HPDE6-E6E7 (cell line): ENCODE results near the gene FASTKD3.

Experiments used
- DNase-seq: peaks from one replicate; pipeline ENCODE4 v3.0.0; 2011; ENCODE audit warnings: missing footprints; ENCODE audit errors: extremely low spot score

FASTKD3 gene

GRCh38 chr5:7881091-7881490 is 12.3 kb upstream of the FASTKD3 start:
- DNase-seq: no peak

DNA sequence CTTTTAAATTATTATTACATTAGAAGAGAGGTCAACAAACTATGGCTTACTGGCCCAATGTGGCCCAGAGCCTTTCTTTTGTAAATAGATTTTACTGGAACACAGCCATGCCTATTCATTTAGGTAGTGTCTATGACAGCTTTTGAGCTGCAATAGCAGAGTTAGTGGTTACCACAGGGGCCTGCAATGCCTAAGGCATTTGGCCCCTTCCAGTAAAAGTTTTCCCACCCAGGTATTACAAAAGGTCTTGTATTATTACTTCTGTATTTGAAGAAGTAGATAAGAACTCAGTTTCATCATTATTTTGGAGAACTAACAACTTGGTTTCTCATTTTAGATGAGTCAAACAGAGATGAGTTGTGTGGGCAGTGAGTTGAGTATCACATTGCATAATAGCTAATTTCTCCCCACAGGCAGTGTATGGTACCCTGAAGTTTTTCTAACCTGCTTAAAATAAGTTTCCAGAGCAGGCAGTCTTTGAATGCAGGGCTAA is 9.6 kb upstream of the FASTKD3 start:
- DNase-seq: no peak

DNA sequence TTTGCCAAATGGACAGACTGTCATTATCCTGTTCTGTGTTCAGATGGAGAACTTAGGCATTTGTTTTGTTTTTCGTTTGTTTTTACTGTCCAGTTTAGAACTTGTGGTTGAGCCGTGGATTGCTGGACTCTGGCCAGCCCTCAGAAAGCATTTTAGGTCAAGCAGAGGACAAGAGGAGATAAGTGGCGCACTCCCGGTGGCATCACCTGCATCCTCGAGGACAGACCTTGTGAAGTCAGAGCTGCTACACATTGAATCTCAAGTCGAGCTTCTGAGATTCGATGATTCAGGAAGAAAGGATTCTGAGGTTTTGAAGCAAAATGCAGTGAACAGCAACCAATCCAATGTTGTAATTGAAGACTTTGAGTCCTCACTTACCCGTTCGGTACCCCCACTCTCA is 9.0 kb upstream of the FASTKD3 start:
- DNase-seq: no peak

DNA sequence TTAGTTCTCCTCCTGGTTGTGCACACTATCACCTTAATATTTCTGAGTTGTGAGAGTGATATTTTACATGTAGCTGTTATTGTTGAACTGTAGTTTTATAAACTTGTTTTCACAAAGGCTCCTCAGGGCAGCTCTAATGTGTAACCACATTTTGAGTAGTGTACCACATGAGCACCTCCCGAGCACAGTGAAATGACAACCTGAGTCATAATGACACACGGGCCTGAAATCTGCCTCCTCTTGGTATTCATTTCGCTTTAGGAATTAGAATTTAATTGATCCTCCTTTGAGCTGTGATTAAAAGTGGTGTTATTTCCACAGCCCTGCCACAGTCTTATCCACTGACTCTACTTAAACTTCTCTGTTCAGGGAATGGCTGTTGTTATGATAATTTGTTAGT is 8.0 kb upstream of the FASTKD3 start:
- peak; percentile 16 for DNase-seq

DNA sequence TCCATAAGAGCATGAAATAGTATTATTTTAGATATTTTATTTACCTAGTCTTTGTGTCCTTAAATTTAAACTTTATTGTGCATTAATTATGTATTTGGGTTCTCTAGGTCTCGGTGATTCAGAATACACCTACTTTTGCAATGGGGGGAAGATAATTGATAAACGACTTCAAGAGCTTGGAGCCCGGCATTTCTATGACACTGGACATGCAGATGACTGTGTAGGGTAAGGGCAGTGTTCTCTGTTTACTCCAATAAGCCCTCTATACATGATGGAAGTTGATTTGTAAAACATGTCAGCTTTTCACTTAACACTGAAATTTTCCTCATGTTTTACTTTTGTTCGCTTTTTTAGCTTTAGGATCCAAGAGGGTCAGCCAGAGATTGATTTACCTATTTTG is 6.3 kb upstream of the FASTKD3 start:
- no peak for DNase-seq

- no peak for DNase-seq
Measured at GRCh38 chr5:7874639-7875038, 5.8 kb upstream of the FASTKD3 start.

GRCh38 chr5:7873216-7873615 is 4.4 kb upstream of the FASTKD3 start:
- DNase-seq: no peak

GRCh38 chr5:7872517-7873130 is 3.8 kb upstream of the FASTKD3 start:
- no peak for DNase-seq

- DNase-seq: no peak
Measured at GRCh38 chr5:7871653-7872052, 2.8 kb upstream of the FASTKD3 start.

GRCh38 chr5:7869474-7870136 is 774 bp upstream of the FASTKD3 start:
- no peak for DNase-seq

DNA sequence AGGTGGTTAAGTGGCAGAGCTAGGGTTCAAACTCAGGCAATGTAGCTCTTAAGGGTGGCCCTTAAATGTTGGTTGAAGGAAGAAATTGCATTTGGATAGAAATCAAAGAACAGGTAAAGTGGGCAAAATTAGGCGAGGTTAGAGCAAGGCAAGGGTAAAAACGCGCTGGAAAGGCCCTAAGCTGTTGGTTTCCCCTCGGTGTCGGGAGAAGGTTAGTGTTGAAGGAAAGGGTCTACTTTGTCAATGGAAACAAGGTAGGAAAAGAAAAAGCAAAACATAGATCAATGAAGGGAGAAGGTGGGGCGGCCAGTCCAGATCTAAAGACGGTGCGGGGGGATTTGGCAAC is 431 bp downstream of the FASTKD3 start:
- no peak for DNase-seq

DNA sequence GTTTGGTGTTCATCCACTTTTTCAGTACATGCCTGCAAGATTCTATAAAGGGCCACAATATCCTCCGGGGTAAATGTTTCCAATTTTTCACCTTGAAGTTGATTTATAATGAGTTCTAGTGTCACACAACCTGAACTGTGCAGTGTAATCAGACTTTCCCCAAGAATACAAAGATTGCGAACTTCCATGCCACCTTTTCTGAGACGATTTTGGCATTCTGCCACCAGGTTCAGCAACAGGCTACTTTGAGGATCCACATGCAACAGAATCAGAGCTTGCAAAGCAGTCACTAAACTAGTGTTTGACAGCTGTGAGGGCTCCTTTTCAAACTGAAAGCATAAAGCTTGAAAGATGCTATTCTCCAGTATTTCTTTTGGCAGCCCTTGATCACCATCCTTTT is 1.6 kb downstream of the FASTKD3 start:
- DNase-seq: no peak

GRCh38 chr5:7866196-7866595 is 2.6 kb downstream of the FASTKD3 start:
- no peak for DNase-seq

DNA sequence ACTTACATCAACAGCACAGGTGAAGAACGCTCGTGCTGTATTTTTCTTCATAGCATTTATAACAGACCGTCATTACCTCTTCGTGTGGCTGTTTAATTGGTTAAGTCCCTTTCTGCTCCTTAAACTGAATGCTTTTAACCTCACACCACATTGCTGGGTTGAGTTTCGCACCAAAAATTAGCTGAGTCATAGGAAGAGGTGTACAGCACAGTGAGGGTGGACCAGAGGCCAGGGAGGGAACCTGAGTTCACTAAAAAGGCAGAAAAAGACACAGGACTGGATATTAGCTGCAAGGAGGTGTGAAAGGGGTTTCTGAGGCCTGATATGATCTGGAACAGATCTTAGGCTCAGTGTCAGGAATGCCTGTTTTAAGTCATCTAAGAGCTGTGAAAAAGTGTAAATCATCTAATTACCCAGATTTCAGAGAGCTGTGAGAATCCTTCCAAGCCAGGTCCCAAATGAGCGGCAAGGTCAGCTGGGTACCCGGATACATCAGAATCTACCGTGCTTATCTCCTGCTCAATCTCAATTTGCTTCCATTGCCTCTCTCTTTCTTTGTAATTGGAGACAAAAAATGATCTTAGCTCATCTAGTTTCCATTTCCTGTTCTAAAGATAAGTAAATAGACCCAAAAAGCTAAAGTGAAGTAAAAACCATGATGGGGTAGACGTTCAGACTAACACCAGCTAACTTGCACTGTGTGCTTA is 10.8 kb downstream of the FASTKD3 start:
- DNase-seq: no peak

GRCh38 chr5:7857361-7857760 is 11.5 kb downstream of the FASTKD3 start:
- no peak for DNase-seq

DNA sequence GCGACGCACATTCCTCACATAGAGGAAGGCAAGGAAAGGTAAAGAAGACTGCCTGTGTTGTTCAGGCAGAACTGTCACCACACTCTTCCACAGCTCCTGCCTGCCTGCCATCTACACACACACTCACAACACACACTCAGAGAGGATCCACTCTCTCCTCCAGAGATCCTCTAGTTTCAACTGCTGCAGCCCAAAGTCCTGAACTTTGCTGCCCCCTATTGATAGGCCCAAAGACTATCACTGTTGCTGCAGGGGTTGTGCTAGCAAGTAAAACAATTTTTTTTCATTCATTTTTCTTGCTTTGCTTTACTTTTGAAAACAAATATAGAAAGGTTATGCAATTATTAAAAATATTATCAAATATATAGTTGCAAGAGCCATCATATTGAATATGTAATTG is 12.0 kb downstream of the FASTKD3 start:
- DNase-seq: no peak

GRCh38 chr5:7855611-7856010 is 13.2 kb downstream of the FASTKD3 start:
- no peak for DNase-seq

DNA sequence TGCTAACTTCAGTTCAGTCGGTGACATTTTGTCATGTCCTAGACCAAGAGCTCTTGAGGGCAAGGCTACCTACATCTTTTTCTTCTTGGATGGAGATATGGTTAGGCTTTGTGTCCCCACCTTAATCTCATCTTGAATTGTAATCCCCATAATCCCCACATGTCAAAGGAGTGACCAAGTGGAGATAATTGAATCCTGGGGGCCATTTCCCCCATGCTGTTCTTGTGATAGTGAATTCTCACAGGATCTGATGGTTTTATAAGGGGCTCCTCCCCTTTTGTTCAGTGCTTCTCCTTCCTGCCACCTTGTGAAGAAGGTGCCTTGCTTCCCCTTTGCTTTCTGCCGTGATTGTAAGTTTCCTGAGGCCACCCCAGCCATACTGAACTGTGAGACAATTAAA is 15.8 kb downstream of the FASTKD3 start:
- DNase-seq: no peak

DNA sequence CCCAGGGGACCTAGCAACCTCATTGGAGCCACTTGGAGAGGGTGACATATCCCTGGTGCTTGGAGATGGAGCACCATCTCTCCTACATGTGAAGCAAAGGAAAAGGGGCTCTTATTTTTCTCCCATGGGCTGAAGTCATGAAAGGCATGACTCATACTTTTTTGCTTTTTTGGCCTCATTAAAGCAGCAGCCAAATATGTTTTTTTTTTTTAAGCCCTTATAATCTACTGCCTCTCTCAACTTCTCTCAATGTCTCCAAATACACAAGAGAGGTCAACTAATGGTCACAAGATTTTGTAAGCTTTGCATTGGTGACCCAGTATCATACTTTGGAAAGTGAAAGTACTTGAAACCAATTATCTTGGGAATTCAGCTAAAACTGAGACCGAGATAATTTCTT is 16.3 kb downstream of the FASTKD3 start:
- no peak for DNase-seq

DNA sequence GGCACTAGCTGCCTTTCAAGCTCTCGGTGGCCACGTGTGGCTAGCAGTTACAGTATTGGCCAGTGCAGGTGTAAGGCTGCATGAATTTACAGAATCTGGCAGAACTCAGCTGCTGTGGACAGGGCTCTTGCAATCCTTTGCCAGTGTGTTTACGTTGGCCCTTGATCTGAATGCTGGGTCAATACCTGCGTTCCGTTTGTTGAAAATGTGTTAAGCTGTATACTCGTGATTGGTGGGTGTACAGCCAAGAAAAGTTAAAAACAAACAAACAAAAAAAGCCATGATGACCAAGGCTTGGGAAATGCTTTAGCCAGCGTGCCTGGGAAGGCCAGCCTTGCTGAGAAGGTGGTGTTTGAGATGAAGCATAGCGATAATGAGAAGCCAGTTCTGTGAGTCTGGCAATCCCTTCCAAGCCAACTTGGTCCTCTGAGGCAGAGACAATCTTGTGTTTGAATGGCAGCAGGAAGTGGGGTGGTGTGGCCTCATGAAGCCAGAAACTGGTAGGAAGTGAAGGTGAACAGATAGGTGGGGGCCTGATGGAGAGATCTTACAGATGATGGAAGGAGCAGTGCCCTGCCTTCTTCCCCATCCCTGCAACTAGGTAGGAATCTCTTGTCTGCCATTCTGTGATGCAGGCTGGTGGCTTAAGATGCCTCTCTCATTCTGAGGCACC is 17.1 kb downstream of the FASTKD3 start:
- no peak for DNase-seq

GRCh38 chr5:7851240-7851592 is 17.6 kb downstream of the FASTKD3 start:
- no peak for DNase-seq

GRCh38 chr5:7850395-7851239 is 18.2 kb downstream of the FASTKD3 start, which contains the start of gene CFAP90:
Gene CFAP90 (minus strand): TSS chr5:7851133. CDS start chr5:7851021, 112 bp downstream.
- no peak for DNase-seq
